ENCODE measurements around the gene C1orf52. TPM values are rescaled to one million over a fixed set of nuclear protein-coding genes. Genes with fewer than 3 reads are reported as not detected.

C1orf52 gene
- total and polyA plus RNA-seq, 2 of the 13 experiments (the other 11 are each of a cell fraction or from before 2014, with no cell fraction given) = 19.4 to 27.4 TPM

- TF ChIP-seq ZSCAN30 (CRISPR knock-in tag; IDR thresholded peaks at IDR 0.05) (no peak), SRSF4 (IDR thresholded peaks at IDR 0.05; ENCODE audit: low read depth, low read length, poor library complexity, severe bottlenecking) (no peak), THAP11 (CRISPR knock-in tag; IDR thresholded peaks at IDR 0.05) (no peak), GZF1 (CRISPR knock-in tag; IDR thresholded peaks at IDR 0.05) (no peak), PHF21A (CRISPR knock-in tag; IDR thresholded peaks at IDR 0.05) (peak; percentile 60), ZNF281 (CRISPR knock-in tag; IDR thresholded peaks at IDR 0.05; ENCODE audit: borderline replicate concordance) (no peak), ZNF414 (CRISPR knock-in tag; IDR thresholded peaks at IDR 0.05) (no peak), SNAI1 (CRISPR knock-in tag; IDR thresholded peaks at IDR 0.05; ENCODE audit: borderline replicate concordance) (no peak), ZC3H4 (CRISPR knock-in tag; IDR thresholded peaks at IDR 0.05; ENCODE audit: borderline replicate concordance) (no peak), ZNF598 (CRISPR knock-in tag; IDR thresholded peaks at IDR 0.05; ENCODE audit: borderline replicate concordance) (no peak), ZSCAN31 (CRISPR knock-in tag; IDR thresholded peaks at IDR 0.05; ENCODE audit: low read depth) (no peak), ZNF891 (CRISPR knock-in tag; IDR thresholded peaks at IDR 0.05) (no peak), ELF1 (CRISPR knock-in tag; IDR thresholded peaks at IDR 0.05) (0 out of 2 replicates have a peak, but pooled peaks have one; percentile 15), TRAFD1 (CRISPR knock-in tag; IDR thresholded peaks at IDR 0.05; ENCODE audit: borderline replicate concordance) (no peak), ZNF879 (CRISPR knock-in tag; IDR thresholded peaks at IDR 0.05) (no peak), HOXA3 (CRISPR knock-in tag; IDR thresholded peaks at IDR 0.05) (no peak), CREBL2 (CRISPR knock-in tag; IDR thresholded peaks at IDR 0.05; ENCODE audit: borderline replicate concordance) (no peak)
Measured at GRCh38 chr1:85229574-85230097, 29.8 kb downstream of the C1orf52 start (continued).

Measured in HepG2 (cell line).